K562 (cell line): ENCODE results near the gene PAQR4. TPM values are rescaled to one million over a fixed set of nuclear protein-coding genes. Genes with fewer than 3 reads are reported as not detected.

Experiments
- CCNT2 ChIP-seq: IDR thresholded peaks from 2 replicates; pipeline ENCODE4 v1.6.1; 2011; ENCODE audit warnings: borderline replicate concordance, low read depth, mild to moderate bottlenecking, moderate library complexity, mixed read lengths, low read length; ENCODE audit not compliant: insufficient read length; ENCODE audit errors: extremely low read depth
- FOS ChIP-seq: IDR thresholded peaks from 3 replicates; pipeline ENCODE4 v1.6.1; 2011; ENCODE audit not compliant: insufficient read length; ENCODE audit errors: extremely low read depth
- FOXJ3 ChIP-seq: sonication (generic); formaldehyde crosslinking; IDR thresholded peaks from 2 replicates; pipeline ENCODE4 v1.4.0; 2020; ENCODE audit warnings: mild to moderate bottlenecking, missing genetic modification reagents
- HOXB6 ChIP-seq: fragments of 250-450 bp; sonication (Bioruptor Pico); IDR thresholded peaks from 2 replicates; pipeline ENCODE4 v1.5.1; 2022; ENCODE audit warnings: mild to moderate bottlenecking, borderline replicate concordance
- NFYB ChIP-seq: IDR thresholded peaks from 2 replicates; pipeline ENCODE4 v1.6.1; 2011; ENCODE audit warnings: mild to moderate bottlenecking, moderate library complexity; ENCODE audit not compliant: insufficient read length; ENCODE audit errors: extremely low read depth
- POLR2AphosphoS2 ChIP-seq: IDR thresholded peaks from 2 replicates; pipeline ENCODE4 v1.6.1; 2012; ENCODE audit warnings: low read length, improper control_type of control experiment
- SAFB2 ChIP-seq: fragments of 200-400 bp; formaldehyde crosslinking; IDR thresholded peaks from 2 replicates; pipeline ENCODE4 v1.6.1; 2018; ENCODE audit warnings: borderline replicate concordance, low read length, low read depth, moderate library complexity; ENCODE audit not compliant: severe bottlenecking
- SMAD2 ChIP-seq: fragments of 150-350 bp; IDR thresholded peaks from 2 replicates; pipeline ENCODE4 v1.6.1; 2014; ENCODE audit warnings: low read depth, mild to moderate bottlenecking, low read length
- SRSF9 ChIP-seq: fragments of 200-400 bp; formaldehyde crosslinking; IDR thresholded peaks from 2 replicates; pipeline ENCODE4 v1.6.1; 2017; ENCODE audit warnings: low read depth, low read length, borderline replicate concordance
- ZMIZ1 ChIP-seq, 2 experiments: fragments of 150-350 bp in 1 of 2; IDR thresholded peaks; 2 replicates each; pipeline ENCODE4 v1.6.1; 2012 to 2016; ENCODE audit warnings: low read depth in 2 of 2, low read length in 2 of 2, mild to moderate bottlenecking in 1 of 2, moderate library complexity in 1 of 2
- polyA plus RNA-seq, 8 experiments: library from polyadenylated mRNA; depleted of rRNA in 4 of 8; stranded (reverse) in 5 of 8; unstranded in 3 of 8; fragments of >200 nt; fragmentation: Nextera tagmentation in 2 of 8; fragmentation: Illumina TruSeq in 1 of 8; extraction: Ambion mirVana in 2 of 8; extraction: Trizol in 1 of 8; gene quantifications; 2 replicates each; pipeline versions ENCODE4 v1.2.1 to v1.2.3, GENCODE V29; 2011 to 2014; ENCODE audit warnings: inconsistent platforms in 1 of 8, missing spikeins in 1 of 8
- total RNA-seq, 7 experiments: library from RNA; depleted of rRNA in 6 of 7; stranded (reverse); fragments of >200 nt in 6 of 7; fragmentation: Illumina TruSeq in 2 of 7; extraction: Trizol in 2 of 7; gene quantifications; 2 replicates each; pipeline versions ENCODE4 v1.2.1 to v1.2.3, GENCODE V29; 2011 to 2021; ENCODE audit warnings: low replicate concordance in 1 of 7
- TF ChIP-seq, protein P1 (sequence below): fragments of 250-450 bp; sonication (Bioruptor Pico); IDR thresholded peaks from 2 replicates; pipeline ENCODE4 v1.5.0; 2021; ENCODE audit warnings: mild to moderate bottlenecking, borderline replicate concordance
- TF ChIP-seq, protein P2 (sequence below): fragments of 450-650 bp; formaldehyde crosslinking; conservative IDR thresholded peaks from 2 replicates; pipeline ENCODE4 v1.4.0; 2022; ENCODE audit warnings: mild to moderate bottlenecking, missing genetic modification characterization
- TF ChIP-seq, protein P3 (sequence below): fragments of 450-650 bp; formaldehyde crosslinking; IDR thresholded peaks from 2 replicates; pipeline ENCODE4 v1.4.0; 2022; ENCODE audit warnings: mild to moderate bottlenecking, moderate library complexity
- TF ChIP-seq, protein P4 (sequence below), 2 experiments: IDR thresholded peaks; 2 replicates each; pipeline ENCODE4 v1.6.1; 2012; ENCODE audit warnings: improper control_type of control experiment in 2 of 2, low read depth in 2 of 2, low read length in 2 of 2, borderline replicate concordance in 1 of 2

PAQR4 gene
- total and polyA plus RNA-seq, 9 of the 15 experiments (the other 6 are each of a cell fraction or from before 2014, with no cell fraction given) = 0.62 to 40.4 (median 19.5) TPM

DNA sequence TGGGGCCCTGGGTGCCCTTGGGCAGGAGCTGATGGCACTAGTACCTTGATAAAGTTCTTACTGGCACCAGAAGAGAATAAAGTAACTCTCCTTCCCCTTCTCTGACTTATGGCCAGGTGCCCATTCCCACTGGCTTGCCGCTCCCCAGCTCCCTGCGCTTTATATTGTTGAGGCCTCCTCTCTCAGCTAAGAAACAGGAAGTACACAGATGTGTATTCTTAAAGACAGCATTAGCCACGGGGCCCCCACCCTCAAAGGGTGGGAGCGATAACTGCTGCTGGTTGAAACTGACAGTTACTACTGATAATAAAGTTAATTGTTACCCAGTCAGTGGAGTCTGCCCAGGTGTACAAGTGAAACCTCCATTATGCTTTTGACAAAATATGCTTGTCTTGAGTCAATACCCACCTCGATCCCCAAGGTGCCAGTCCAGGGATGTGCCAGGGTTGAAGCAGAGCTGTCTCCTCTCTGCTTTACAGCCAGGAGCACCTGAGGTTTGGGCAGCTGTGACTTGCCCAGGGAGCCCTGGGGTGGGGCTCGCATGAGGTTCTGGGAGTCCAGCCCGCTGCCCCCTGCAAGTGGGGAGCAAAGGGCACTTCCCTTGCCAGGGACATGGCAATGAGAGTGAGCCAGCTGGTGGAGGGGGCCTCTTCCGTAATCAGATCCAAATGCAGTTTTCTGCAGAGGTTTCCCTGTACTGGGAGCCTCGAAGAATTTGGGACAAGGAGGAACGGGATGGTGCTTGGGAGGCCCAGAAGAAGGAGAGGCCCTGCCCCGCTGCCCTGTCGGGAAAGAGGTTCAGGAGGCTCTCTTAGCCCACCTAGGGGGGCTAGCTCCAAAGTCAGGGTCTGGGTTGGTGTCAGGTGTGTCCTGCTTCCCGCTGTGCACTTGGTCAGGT, 38.2 kb downstream of the PAQR4 start (continued):
- no peak for TF ChIP-seq NFYB
- no peak for TF ChIP-seq SAFB2
- TF ChIP-seq SRSF9 = no peak
- TF ChIP-seq, protein P1, sequence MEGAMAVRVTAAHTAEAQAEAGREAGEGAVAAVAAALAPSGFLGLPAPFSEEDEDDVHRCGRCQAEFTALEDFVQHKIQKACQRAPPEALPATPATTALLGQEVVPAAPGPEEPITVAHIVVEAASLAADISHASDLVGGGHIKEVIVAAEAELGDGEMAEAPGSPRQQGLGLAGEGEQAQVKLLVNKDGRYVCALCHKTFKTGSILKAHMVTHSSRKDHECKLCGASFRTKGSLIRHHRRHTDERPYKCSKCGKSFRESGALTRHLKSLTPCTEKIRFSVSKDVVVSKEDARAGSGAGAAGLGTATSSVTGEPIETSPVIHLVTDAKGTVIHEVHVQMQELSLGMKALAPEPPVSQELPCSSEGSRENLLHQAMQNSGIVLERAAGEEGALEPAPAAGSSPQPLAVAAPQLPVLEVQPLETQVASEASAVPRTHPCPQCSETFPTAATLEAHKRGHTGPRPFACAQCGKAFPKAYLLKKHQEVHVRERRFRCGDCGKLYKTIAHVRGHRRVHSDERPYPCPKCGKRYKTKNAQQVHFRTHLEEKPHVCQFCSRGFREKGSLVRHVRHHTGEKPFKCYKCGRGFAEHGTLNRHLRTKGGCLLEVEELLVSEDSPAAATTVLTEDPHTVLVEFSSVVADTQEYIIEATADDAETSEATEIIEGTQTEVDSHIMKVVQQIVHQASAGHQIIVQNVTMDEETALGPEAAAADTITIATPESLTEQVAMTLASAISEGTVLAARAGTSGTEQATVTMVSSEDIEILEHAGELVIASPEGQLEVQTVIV (CRISPR knock-in tag) = no peak
- TF ChIP-seq, protein P2, sequence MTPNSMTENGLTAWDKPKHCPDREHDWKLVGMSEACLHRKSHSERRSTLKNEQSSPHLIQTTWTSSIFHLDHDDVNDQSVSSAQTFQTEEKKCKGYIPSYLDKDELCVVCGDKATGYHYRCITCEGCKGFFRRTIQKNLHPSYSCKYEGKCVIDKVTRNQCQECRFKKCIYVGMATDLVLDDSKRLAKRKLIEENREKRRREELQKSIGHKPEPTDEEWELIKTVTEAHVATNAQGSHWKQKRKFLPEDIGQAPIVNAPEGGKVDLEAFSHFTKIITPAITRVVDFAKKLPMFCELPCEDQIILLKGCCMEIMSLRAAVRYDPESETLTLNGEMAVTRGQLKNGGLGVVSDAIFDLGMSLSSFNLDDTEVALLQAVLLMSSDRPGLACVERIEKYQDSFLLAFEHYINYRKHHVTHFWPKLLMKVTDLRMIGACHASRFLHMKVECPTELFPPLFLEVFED (CRISPR knock-in tag) = no peak
- TF ChIP-seq HOXB6 (CRISPR knock-in tag) = no peak
- TF ChIP-seq FOS = no peak
- TF ChIP-seq, protein P3, sequence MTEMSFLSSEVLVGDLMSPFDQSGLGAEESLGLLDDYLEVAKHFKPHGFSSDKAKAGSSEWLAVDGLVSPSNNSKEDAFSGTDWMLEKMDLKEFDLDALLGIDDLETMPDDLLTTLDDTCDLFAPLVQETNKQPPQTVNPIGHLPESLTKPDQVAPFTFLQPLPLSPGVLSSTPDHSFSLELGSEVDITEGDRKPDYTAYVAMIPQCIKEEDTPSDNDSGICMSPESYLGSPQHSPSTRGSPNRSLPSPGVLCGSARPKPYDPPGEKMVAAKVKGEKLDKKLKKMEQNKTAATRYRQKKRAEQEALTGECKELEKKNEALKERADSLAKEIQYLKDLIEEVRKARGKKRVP = no peak
- TF ChIP-seq ZMIZ1 (IDR thresholded peaks at IDR 0.05; ENCODE audit: low read depth in 2 of 2, low read length in 2 of 2) = no peak
- TF ChIP-seq CCNT2 = no peak
- no peak for TF ChIP-seq FOXJ3 (CRISPR knock-in tag)
- TF ChIP-seq, protein P4, sequence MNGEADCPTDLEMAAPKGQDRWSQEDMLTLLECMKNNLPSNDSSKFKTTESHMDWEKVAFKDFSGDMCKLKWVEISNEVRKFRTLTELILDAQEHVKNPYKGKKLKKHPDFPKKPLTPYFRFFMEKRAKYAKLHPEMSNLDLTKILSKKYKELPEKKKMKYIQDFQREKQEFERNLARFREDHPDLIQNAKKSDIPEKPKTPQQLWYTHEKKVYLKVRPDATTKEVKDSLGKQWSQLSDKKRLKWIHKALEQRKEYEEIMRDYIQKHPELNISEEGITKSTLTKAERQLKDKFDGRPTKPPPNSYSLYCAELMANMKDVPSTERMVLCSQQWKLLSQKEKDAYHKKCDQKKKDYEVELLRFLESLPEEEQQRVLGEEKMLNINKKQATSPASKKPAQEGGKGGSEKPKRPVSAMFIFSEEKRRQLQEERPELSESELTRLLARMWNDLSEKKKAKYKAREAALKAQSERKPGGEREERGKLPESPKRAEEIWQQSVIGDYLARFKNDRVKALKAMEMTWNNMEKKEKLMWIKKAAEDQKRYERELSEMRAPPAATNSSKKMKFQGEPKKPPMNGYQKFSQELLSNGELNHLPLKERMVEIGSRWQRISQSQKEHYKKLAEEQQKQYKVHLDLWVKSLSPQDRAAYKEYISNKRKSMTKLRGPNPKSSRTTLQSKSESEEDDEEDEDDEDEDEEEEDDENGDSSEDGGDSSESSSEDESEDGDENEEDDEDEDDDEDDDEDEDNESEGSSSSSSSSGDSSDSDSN (IDR thresholded peaks at IDR 0.05; ENCODE audit: borderline replicate concordance in 1 of 2, low read depth in 2 of 2, low read length in 2 of 2) = peak in 1 of 2 experiments; percentile 51; a peak in 1 of 4 replicates
- TF ChIP-seq SMAD2 = no peak
- no peak for TF ChIP-seq POLR2AphosphoS2
